ENCODE data around the gene FBXO17. TPM values are rescaled to one million over a fixed set of nuclear protein-coding genes. Genes with fewer than 3 reads are reported as not detected.

FBXO17 gene
- total and polyA plus RNA-seq, 4 donors: 7.7 to 20.8 (median 15.6) TPM

- DNase-seq (ENCODE audit: low read depth in 4 of 6, low spot score in 6 of 6): no peak
- Histone ChIP-seq H3K4me3 (ENCODE audit: low read depth, low read length) (peak overlapping the region; percentile 91), H3K9me3 (ENCODE audit: control insufficient read depth, insufficient read depth, low read length) (no peaks in the 10 kb centered on the region), H3K36me3 (ENCODE audit: control insufficient read depth, insufficient read depth, low read length) (peaks cover 11% of the 10 kb centered on the region), H3K27ac (ENCODE audit: low read depth, low read length) (peak overlapping the region; percentile 93), H3K4me1 (ENCODE audit: control insufficient read depth, insufficient read depth, low read length) (peaks cover 33% of the 10 kb centered on the region), H3K27me3 (ENCODE audit: control insufficient read depth, insufficient read depth, low read length) (no peaks in the 10 kb centered on the region)
- 0% methylated on average over 6 of the region's 8 CpGs for WGBS (ENCODE audit: insufficient coverage)
Observed at GRCh38 chr19:38900202-38900629, 75.3 kb downstream of the FBXO17 start.

- Histone ChIP-seq H3K27ac (ENCODE audit: low read depth, low read length) (peak within 1 kb of the TSS; percentile 93), H3K4me1 (ENCODE audit: control insufficient read depth, insufficient read depth, low read length) (peaks cover 39% of the 10 kb centered on the region), H3K27me3 (ENCODE audit: control insufficient read depth, insufficient read depth, low read length) (no peaks in the 10 kb centered on the region), H3K4me3 (ENCODE audit: low read depth, low read length) (peak within 1 kb of the TSS; percentile 91), H3K36me3 (ENCODE audit: control insufficient read depth, insufficient read depth, low read length) (peaks cover 13% of the 10 kb centered on the region), H3K9me3 (ENCODE audit: control insufficient read depth, insufficient read depth, low read length) (no peaks in the 10 kb centered on the region)
- under 1% methylated on average over 64 of the region's 64 CpGs for WGBS (ENCODE audit: insufficient coverage)
- peak; percentile 99 to 100 (median 100) for DNase-seq (ENCODE audit: low read depth in 4 of 6, low spot score in 6 of 6)
Observed at GRCh38 chr19:38899447-38900201, 75.9 kb downstream of the FBXO17 start, which contains the start of the genes NFKBIB and SIRT2. TSS of gene NFKBIB (plus strand) at chr19:38899969. CDS start at chr19:38900033, 64 bp downstream. TSS of gene SIRT2 (minus strand) at chr19:38899618. CDS start at chr19:38899521, 97 bp downstream.

GRCh38 chr19:38898788-38899446 is 76.6 kb downstream of the FBXO17 start:
- DNase-seq (ENCODE audit: low read depth in 4 of 6, low spot score in 6 of 6): peak in 1 of 6 donors; percentile 7
- WGBS (ENCODE audit: insufficient coverage): 5% methylated on average over 22 of the region's 25 CpGs
- Histone ChIP-seq H3K36me3 (ENCODE audit: control insufficient read depth, insufficient read depth, low read length) (peaks cover 20% of the 10 kb centered on the region), H3K27me3 (ENCODE audit: control insufficient read depth, insufficient read depth, low read length) (no peaks in the 10 kb centered on the region), H3K4me3 (ENCODE audit: low read depth, low read length) (peak overlapping the region; percentile 91), H3K27ac (ENCODE audit: low read depth, low read length) (peak overlapping the region; percentile 86), H3K9me3 (ENCODE audit: control insufficient read depth, insufficient read depth, low read length) (no peaks in the 10 kb centered on the region), H3K4me1 (ENCODE audit: control insufficient read depth, insufficient read depth, low read length) (peaks cover 46% of the 10 kb centered on the region)

- peak overlapping the region; percentile 16 for H3K4me3 ChIP-seq (ENCODE audit: low read depth, low read length)
- H3K4me1 ChIP-seq (ENCODE audit: control insufficient read depth, insufficient read depth, low read length): peaks cover 54% of the 10 kb centered on the region
- 50% methylated on average over 9 of the region's 9 CpGs for WGBS (ENCODE audit: insufficient coverage)
- no peaks in the 10 kb centered on the region for H3K27me3 ChIP-seq (ENCODE audit: control insufficient read depth, insufficient read depth, low read length)
- peak overlapping the region; percentile 40 for H3K27ac ChIP-seq (ENCODE audit: low read depth, low read length)
- H3K9me3 ChIP-seq (ENCODE audit: control insufficient read depth, insufficient read depth, low read length): no peaks in the 10 kb centered on the region
- H3K36me3 ChIP-seq (ENCODE audit: control insufficient read depth, insufficient read depth, low read length): peaks cover 53% of the 10 kb centered on the region
- no peak for DNase-seq (ENCODE audit: low read depth in 4 of 6, low spot score in 6 of 6)
Observed at GRCh38 chr19:38894968-38895367, 80.6 kb downstream of the FBXO17 start.

GRCh38 chr19:38893341-38893771 is 82.2 kb downstream of the FBXO17 start:
- Histone ChIP-seq H3K4me3 (ENCODE audit: low read depth, low read length) (no peak overlapping the region), H3K27me3 (ENCODE audit: control insufficient read depth, insufficient read depth, low read length) (no peaks in the 10 kb centered on the region), H3K4me1 (ENCODE audit: control insufficient read depth, insufficient read depth, low read length) (peaks cover 47% of the 10 kb centered on the region), H3K36me3 (ENCODE audit: control insufficient read depth, insufficient read depth, low read length) (peaks cover 68% of the 10 kb centered on the region), H3K27ac (ENCODE audit: low read depth, low read length) (no peak overlapping the region), H3K9me3 (ENCODE audit: control insufficient read depth, insufficient read depth, low read length) (no peaks in the 10 kb centered on the region)
- no peak for DNase-seq (ENCODE audit: low read depth in 4 of 6, low spot score in 6 of 6)
- 90% methylated on average over 14 of the region's 14 CpGs for WGBS (ENCODE audit: insufficient coverage)

GRCh38 chr19:38892841-38893240 is 82.7 kb downstream of the FBXO17 start:
- Histone ChIP-seq H3K27me3 (ENCODE audit: control insufficient read depth, insufficient read depth, low read length) (no peaks in the 10 kb centered on the region), H3K9me3 (ENCODE audit: control insufficient read depth, insufficient read depth, low read length) (no peaks in the 10 kb centered on the region), H3K4me3 (ENCODE audit: low read depth, low read length) (no peak overlapping the region), H3K4me1 (ENCODE audit: control insufficient read depth, insufficient read depth, low read length) (peaks cover 42% of the 10 kb centered on the region), H3K36me3 (ENCODE audit: control insufficient read depth, insufficient read depth, low read length) (peaks cover 74% of the 10 kb centered on the region), H3K27ac (ENCODE audit: low read depth, low read length) (no peak overlapping the region)
- no peak for DNase-seq (ENCODE audit: low read depth in 4 of 6, low spot score in 6 of 6)
- 65% methylated on average over 2 of the region's 5 CpGs for WGBS (ENCODE audit: insufficient coverage)

- WGBS (ENCODE audit: insufficient coverage): 63% methylated on average over 6 of the region's 6 CpGs
- peaks cover 83% of the 10 kb centered on the region for H3K36me3 ChIP-seq (ENCODE audit: control insufficient read depth, insufficient read depth, low read length)
- H3K4me3 ChIP-seq (ENCODE audit: low read depth, low read length): no peak overlapping the region
- no peaks in the 10 kb centered on the region for H3K9me3 ChIP-seq (ENCODE audit: control insufficient read depth, insufficient read depth, low read length)
- DNase-seq (ENCODE audit: low read depth in 4 of 6, low spot score in 6 of 6): peak in 1 of 6 donors; percentile 47
- H3K27ac ChIP-seq (ENCODE audit: low read depth, low read length): no peak overlapping the region
- no peaks in the 10 kb centered on the region for H3K27me3 ChIP-seq (ENCODE audit: control insufficient read depth, insufficient read depth, low read length)
- H3K4me1 ChIP-seq (ENCODE audit: control insufficient read depth, insufficient read depth, low read length): peaks cover 31% of the 10 kb centered on the region
Observed at GRCh38 chr19:38891771-38892170, 83.8 kb downstream of the FBXO17 start.

Other genes with a start within 250 kb of the FBXO17 start
- 1 to 10 TPM in 1 of 2 donors, under 1 TPM in 1; 0.69 to 1.1 TPM for gene CAPN12, start 231.3 kb downstream of the FBXO17 start, total RNA-seq
- gene CAPN12, start 231.3 kb downstream of the FBXO17 start, polyA plus RNA-seq (ENCODE audit: insufficient read length in 2 of 2): 1 to 10 TPM; 2.5 to 2.8 TPM
- gene LGALS7, start 202.2 kb downstream of the FBXO17 start, total RNA-seq: under 1 TPM in 1 of 2 donors, not detected in 1; 0.72 TPM
- 1 to 10 TPM in 1 of 2 donors, not detected in 1; 1.4 TPM for gene LGALS7, start 202.2 kb downstream of the FBXO17 start, polyA plus RNA-seq (ENCODE audit: insufficient read length in 2 of 2)
- gene LGALS7B, start 186.5 kb downstream of the FBXO17 start, total RNA-seq: 1 to 10 TPM in 1 of 2 donors, not detected in 1; 1.9 TPM
- gene LGALS7B, start 186.5 kb downstream of the FBXO17 start, polyA plus RNA-seq (ENCODE audit: insufficient read length in 2 of 2): 1 to 10 TPM in 1 of 2 donors, not detected in 1; 2.6 TPM
- 1 to 10 TPM in 1 of 2 donors, under 1 TPM in 1; 0.89 to 1.0 TPM for gene LGALS4, start 162.8 kb downstream of the FBXO17 start, total RNA-seq
- gene LGALS4, start 162.8 kb downstream of the FBXO17 start, polyA plus RNA-seq (ENCODE audit: insufficient read length in 2 of 2): 1 to 10 TPM; 1.8 to 2.0 TPM
- 10 to 100 TPM; 31.1 to 49.4 TPM for gene ECH1, start 143.9 kb downstream of the FBXO17 start, total RNA-seq
- gene ECH1, start 143.9 kb downstream of the FBXO17 start, polyA plus RNA-seq (ENCODE audit: insufficient read length in 2 of 2): 100 to 1,000 TPM; 123 to 142 TPM
- gene HNRNPL, start 125.8 kb downstream of the FBXO17 start, total RNA-seq: 100 to 1,000 TPM; 214 to 274 TPM
- 100 to 1,000 TPM; 312 to 338 TPM for gene HNRNPL, start 125.8 kb downstream of the FBXO17 start, polyA plus RNA-seq (ENCODE audit: insufficient read length in 2 of 2)
- 10 to 100 TPM in 1 of 2 donors, 1 to 10 TPM in 1; 8.7 to 11.7 TPM for gene RINL, start 97.5 kb downstream of the FBXO17 start, total RNA-seq
- 10 to 100 TPM; 22.5 to 28.2 TPM for gene RINL, start 97.5 kb downstream of the FBXO17 start, polyA plus RNA-seq (ENCODE audit: insufficient read length in 2 of 2)
- gene SIRT2, start 76.1 kb downstream of the FBXO17 start, total RNA-seq: 100 to 1,000 TPM; 277 to 339 TPM
- gene SIRT2, start 76.1 kb downstream of the FBXO17 start, polyA plus RNA-seq (ENCODE audit: insufficient read length in 2 of 2): 100 to 1,000 TPM; 652 to 771 TPM
- gene NFKBIB, start 75.8 kb downstream of the FBXO17 start, total RNA-seq: 10 to 100 TPM in 1 of 2 donors, 1 to 10 TPM in 1; 5.6 to 11.2 TPM
- 10 to 100 TPM; 14.3 to 14.8 TPM for gene NFKBIB, start 75.8 kb downstream of the FBXO17 start, polyA plus RNA-seq (ENCODE audit: insufficient read length in 2 of 2)
- gene CCER2, start 63.6 kb downstream of the FBXO17 start, total RNA-seq: 1 to 10 TPM in 1 of 2 donors, under 1 TPM in 1; 0.89 to 1.9 TPM
- gene CCER2, start 63.6 kb downstream of the FBXO17 start, polyA plus RNA-seq (ENCODE audit: insufficient read length in 2 of 2): 1 to 10 TPM; 3.6 to 3.7 TPM
- 10 to 100 TPM in 1 of 2 donors, 1 to 10 TPM in 1; 8.1 to 19.7 TPM for gene SARS2, start 45.0 kb downstream of the FBXO17 start, total RNA-seq
- 10 to 100 TPM; 34.1 to 47.7 TPM for gene SARS2, start 45.0 kb downstream of the FBXO17 start, polyA plus RNA-seq (ENCODE audit: insufficient read length in 2 of 2)
- gene MRPS12, start 44.8 kb downstream of the FBXO17 start, total RNA-seq: 10 to 100 TPM; 18.7 to 21.9 TPM
- 10 to 100 TPM; 25.8 to 26.9 TPM for gene MRPS12, start 44.8 kb downstream of the FBXO17 start, polyA plus RNA-seq (ENCODE audit: insufficient read length in 2 of 2)
- gene FBXO27, start 56.8 kb upstream of the FBXO17 start, total RNA-seq: 1 to 10 TPM; 6.4 to 8.7 TPM
- 10 to 100 TPM; 32.7 to 39.1 TPM for gene FBXO27, start 56.8 kb upstream of the FBXO17 start, polyA plus RNA-seq (ENCODE audit: insufficient read length in 2 of 2)
- under 1 TPM in 1 of 2 donors, not detected in 1; 0.10 TPM for gene ACP7, start 108.6 kb upstream of the FBXO17 start, total RNA-seq
- gene ACP7, start 108.6 kb upstream of the FBXO17 start, polyA plus RNA-seq (ENCODE audit: insufficient read length in 2 of 2): under 1 TPM; 0.27 to 0.35 TPM
- gene PAK4, start 150.0 kb upstream of the FBXO17 start, total RNA-seq: 10 to 100 TPM in 1 of 2 donors, 1 to 10 TPM in 1; 3.0 to 10.1 TPM
- gene PAK4, start 150.0 kb upstream of the FBXO17 start, polyA plus RNA-seq (ENCODE audit: insufficient read length in 2 of 2): 10 to 100 TPM; 34.0 to 39.4 TPM
- under 1 TPM; 0.10 to 0.11 TPM for gene NCCRP1, start 221.2 kb upstream of the FBXO17 start, total RNA-seq
- under 1 TPM; 0.21 to 0.29 TPM for gene NCCRP1, start 221.2 kb upstream of the FBXO17 start, polyA plus RNA-seq (ENCODE audit: insufficient read length in 2 of 2)
- gene SYCN, start 228.5 kb upstream of the FBXO17 start, total RNA-seq: not detected
- not detected for gene SYCN, start 228.5 kb upstream of the FBXO17 start, polyA plus RNA-seq (ENCODE audit: insufficient read length in 2 of 2)